G401.6 (cell line): Measurements from ENCODE around the gene COL18A1.

Source experiments
- FAIRE-seq: peaks from 2 replicates; lab custom pipeline; 2012; peaks lifted over from hg19 to GRCh38; lab: Jason Lieb, UNC

The COL18A1 gene

DNA sequence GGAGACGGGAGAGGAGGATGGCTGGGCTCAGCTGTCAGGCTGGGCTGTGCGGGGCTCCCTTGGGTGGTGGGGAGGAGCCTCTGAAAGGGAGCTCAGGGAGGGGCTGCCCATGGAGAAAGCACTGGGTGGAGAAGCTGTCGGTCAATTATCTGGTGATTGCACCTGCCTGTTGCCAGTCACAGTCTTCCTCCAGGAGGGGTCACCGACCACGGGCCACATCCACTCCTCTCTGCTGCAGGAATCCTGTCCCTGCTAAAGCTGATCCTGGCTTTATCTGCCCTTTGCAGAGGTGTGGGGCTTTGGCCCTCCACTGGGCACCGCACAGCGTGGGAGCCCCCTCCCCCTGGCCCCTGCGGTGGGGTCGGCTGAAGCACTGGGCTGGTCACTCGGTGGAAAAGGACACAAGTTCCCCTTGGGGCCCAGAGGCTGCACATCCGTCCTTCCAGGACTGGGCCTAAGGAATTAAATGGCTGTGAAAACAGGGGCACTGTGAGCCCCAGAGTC is 21.8 kb upstream of the COL18A1 start:
- no peak for FAIRE-seq

DNA sequence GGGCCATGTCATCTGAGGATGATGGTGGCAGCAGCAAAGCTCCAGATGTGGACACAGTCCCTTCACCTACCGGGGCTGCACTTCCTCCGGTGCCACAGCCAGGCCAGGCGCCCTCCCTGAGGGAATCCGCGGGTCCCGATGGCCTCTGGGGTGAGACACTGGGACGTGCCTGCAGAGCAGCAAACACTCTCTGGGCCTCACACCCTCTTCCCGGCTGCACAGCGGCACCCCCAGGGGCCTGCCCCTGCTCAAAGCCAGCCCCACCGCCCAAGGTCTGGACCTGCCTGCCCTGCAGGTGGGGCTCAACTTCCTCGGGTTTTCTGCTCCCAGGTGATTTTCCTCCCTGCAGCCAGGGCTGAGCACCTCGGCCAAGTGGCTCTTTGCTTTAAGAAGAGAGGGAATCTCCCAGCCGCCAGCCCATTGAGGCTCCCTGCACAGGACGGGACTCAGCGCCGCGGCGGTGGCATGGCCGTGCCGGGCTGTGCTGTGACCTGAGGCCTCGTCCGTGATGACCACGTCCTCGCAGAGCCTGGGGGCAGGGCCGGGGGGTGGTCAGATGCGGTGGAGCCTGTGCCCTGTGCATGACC is 21.3 kb upstream of the COL18A1 start:
- FAIRE-seq = no peak

DNA sequence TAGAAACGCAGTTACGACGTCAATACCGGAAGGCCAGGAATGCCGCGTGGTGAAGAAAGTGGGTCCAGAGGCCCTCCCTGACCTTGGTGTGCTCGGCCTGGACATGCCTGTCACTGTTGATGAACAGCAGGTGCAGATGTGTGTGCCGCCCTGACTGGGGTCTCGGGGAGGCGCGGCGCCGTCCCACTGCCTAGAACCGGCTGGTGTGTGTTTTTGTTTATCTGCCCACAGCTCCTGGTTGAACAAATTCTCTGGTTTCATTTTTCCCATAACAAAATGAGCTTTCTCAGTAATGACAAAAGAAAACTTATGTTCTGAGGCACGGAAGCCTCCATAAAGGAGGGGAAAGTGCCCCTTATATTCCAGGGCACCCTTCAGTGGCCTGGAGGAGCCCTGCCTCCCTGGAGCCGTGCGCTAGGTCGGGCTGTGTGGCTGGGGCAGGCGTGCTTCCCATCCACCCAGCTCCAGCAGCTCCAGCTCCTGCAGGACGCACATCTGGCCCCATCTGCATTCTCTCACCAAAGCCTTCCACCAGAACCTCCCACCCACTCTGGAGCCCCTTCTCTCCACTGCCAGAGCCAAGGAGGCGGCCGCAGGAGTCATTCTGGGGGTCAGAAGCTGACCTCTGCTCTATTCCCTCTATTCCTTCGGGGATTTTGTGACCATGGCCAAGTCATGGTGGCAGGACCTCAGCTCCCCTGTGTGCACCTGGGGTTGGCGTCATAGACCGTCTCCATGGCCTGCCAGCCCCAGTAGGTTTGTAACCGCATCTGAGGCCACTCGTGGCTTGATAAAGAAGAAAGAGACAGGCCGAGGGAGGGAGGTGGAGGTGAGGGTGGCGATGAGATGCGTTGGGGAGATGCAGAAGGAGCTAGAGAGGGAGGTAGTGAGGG is 20.1 kb upstream of the COL18A1 start:
- FAIRE-seq = no peak

DNA sequence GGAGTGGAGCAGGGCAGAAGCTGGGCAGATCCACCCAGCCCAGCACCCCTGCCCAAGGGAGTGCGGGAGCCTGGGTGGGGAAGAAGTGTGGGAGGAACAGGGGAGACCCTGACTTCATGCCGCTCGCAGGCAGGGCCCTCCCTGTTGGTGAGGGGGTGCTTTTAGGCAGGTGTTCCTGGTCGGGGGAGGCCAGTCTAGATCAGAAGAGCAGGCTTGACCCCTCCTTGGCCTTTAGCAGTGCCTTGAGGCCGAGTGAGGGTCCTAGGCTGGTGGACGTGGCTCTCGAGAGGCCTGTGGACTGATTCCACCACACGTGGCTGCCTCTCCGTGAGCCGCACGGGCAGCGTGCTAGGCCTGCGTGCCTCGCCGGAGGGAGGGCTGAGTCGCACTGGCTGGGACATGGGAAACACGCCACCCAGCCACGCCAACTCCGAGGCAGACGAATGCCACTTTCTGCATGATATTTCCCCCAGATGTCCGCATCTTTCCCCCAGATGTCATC is 19.4 kb upstream of the COL18A1 start:
- no peak for FAIRE-seq

DNA sequence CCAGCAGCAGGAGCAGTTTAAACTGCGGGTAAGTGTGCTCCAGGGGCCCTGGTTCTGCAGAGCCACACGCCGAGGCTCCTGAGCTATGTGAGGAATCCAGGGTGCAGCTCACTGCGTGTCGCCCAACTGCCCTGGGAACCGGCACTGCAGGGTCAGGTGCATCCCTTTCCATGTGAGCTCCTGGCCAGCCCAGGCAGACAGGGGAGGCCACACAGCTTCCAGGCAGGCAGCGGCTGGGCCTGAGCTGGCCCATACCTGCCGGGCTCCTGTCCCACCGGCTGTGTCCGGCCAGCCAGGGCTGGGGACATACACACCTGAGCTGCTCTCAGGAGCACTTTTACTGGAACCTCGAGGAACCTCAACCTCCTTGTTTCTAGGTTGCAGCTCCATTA is 18.6 kb upstream of the COL18A1 start:
- FAIRE-seq = no peak

DNA sequence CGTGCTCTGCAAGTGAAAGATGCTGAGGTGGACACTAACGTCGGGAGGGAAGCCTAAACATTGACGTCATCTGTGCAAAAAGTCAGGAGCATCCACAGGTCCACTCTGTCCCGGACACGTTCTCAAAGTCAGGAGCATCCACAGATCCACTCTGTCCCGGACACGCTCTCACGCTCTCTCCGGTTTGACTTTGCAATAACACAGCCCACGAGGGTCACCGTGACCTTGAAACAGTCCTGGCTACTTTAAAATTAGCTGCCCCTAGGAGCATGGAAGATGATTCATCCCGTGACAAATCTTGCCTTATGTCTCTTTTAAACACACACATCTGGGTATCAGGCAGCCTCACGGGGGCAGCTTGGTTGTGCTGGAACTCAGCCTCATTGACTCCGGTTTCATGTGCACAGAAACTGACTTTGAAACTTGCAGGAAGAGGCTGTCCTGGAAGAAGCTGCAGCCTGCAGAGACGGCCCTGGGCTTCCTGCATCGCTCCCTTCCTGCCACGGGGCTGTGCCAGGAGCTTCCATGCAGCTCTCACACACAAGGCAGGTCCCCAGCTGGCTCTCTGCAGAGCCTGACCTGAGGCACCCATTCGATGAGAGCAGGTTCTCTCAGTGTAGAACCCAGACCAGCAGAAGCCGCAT is 18.1 kb upstream of the COL18A1 start:
- no peak for FAIRE-seq

DNA sequence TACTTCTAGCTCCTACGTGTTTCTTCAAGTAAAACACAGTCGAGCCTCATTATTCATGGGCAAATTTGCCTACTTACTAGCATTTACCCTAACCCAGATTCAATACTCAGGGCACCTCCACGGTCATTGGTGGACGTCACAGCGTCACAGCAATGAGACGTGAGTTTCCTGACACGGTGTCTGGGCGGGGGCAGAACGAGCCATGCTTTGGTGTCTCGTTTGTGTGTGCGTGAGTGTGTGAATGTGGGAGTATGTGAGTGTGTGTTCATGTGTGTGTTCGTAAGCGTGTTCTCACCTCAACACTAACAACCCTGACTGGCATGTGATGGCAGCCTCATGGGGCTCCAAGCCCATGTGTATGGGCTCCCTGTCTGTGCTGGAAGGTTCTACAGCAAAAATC is 17.5 kb upstream of the COL18A1 start:
- FAIRE-seq = no peak

DNA sequence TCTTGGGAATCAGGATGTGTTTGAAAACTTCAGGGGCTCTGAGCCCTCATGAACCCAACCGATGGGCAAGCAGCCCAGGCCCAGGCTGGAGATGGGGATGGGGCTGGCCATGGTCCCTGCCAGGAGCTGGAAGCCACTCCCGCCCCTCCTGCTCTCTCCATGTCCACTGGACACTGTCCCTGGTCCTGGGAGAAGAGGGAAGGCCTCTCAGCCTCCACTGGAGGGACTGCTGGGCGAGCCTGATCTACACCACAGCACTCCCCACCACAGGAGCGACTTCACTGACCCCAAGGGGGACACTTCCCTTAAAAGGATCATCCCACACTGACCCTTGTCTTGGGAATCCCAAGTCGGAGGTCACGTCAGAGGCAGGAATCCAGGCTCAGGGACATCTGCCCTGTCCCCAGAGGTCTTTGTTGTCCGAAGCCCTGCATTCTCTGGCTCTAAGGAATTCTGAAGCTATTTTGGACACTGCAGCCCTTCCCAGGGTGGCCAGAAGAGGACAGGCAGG is 16.9 kb upstream of the COL18A1 start:
- no peak for FAIRE-seq

DNA sequence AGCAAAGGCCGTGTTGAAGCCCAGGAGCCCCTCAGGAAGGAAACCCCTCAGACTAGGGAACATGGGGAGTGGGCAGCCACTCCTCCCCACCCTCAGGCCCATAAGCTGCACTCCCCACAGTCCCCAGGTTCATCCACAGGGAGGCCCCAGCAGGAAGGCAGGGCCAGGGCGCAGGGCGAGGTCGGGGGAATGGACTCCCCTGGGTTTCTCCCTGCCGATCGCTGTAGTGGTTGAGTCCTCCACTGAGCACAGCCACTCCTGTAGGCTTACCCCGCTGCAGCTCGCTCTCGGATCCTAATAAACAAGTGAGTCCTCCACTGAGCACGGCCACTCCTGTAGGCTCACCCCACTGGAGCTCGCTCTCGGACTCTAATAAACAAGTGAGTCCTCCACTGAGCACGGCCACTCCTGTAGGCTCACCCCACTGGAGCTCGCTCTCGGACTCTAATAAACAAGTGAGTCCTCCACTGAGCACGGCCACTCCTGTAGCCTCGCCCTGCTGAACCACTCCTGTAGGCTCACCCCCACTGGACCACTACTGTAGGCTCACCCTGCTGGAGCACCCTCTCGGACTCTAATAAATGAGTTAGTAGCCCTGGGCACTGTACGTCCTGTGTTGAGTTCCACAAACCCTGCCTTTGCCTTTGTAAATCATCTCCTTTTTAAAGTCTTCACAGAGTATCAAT is 16.2 kb upstream of the COL18A1 start:
- no peak for FAIRE-seq

DNA sequence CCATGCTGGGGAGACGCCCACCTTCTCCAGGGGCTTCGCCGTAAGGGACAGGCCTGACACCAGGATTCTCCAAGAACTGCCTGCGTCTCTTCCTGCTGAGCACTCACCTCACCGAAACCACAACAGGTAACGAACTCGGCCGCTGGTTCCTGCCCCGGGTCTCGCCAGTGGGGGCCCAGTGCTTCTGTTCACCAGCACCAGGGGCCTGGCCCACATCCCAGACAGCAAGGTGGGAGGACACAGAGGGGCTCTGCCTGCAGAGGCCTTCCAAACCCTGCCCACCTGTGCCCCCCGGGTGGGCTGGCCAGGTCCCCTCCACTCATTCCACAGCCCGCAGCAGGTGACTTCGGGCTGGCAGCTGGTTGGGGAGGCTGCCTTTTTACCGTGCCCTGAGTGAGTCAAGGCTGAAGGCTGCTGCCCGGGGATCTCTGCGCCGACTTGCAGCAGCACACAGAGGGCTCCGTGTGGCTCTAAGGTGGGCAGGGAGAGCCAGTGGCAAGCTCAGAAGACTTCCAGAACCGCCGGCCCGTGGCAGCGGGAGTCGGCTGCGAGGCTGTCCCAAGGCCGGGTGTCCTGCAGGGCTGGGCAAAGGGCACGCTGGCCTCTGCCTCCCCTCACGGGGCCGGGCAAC is 14.7 kb upstream of the COL18A1 start:
- FAIRE-seq = no peak

DNA sequence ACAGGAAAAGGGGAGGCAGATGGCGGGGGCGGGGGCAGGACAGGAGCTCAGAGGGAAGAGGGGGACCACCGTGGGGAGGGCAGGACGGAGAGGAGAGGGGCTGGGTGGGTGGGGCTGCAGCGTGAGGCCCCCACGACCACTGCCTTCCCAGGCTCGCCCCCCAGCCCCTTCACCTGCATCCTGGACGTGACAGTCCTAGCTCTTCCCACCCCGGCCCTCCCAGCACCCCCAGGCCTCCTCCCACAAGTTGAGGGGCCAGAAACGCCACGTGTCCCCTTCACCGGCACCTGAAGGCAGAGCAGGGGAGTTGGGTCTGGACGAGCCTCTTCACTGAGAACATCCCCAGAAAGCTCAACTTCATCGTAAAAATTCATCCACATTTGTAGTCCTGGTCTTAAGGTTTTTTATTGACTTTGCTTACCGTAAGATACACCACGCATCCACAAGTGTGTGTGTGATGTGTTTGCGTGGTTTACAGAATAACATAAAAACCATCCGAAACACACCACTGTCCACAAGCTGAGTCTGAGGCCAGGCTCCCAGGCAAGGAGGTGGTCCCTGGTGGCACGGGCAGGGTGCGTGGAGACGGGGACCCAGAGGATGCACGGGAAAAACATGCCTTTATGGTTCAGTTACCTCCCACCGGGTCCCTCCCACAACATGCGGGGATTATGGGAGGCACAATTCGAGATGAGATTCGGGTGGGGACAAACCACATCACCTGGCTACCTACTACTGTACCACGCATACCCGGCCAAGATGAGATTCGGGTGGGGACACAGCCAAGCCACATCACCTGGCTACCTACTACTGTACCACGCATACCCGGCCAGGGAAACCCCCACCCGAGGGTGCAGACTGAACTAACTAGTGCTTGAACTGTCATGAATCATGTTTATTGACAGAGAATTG is 13.9 kb upstream of the COL18A1 start:
- no peak for FAIRE-seq

DNA sequence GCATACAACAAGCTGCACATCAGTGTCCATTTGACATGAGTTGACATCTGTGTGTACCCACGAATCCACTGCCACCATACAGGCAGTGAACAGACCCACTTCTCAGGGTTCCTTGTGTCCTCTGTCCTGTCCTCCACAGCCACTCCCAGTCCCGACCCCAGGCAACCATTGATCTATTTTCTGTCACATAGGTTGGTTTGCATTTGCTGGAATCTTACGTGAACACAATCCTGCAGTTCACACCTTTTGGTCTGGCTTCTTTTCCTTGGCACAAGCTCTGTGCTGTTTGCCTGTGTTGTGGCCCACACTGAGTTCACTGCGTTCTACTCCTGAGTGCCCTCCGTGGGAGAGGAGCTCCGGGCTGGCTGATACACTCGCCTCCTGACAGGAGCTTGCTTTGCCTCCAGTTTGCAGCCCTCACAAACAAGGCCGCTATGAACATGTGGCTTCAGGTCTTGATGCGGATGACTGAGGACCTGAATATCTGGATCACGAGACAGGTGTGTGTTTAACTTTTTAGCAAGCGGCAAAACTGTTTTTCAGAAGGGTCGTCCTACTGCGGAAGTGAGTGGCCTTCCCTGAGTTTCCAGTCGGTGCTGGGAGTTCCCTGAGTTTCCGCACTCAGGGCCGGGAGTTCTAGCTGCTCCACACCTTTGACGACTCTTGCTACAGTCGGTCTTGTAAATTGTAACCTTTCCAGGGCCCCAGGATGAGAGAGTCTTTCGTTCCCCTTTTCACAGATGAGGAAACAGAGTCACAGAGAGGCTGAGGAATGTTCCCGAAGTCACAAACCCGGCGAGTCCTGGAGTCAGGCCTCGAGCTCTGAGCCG is 13.0 kb upstream of the COL18A1 start:
- FAIRE-seq = no peak

DNA sequence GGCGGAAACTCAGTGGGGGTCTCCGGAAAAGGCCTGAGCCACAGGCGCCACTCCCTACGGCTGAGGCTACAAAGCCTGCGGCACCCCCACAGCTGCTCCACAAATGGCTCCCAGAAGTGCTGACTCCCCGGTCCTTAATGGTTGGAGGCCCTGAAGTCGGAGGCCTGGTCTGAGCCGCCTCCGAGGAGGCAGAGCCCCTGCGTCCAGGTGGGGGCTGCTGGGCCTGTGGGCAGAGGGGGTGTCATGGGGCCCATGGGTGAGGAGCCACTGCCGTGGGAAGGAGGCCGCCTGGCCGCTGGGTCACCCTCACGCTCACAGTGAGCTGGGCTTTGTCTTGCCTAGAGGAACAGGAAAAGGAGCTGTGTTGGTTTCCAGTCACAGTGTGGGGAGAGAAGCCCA is 12.4 kb upstream of the COL18A1 start:
- no peak for FAIRE-seq

DNA sequence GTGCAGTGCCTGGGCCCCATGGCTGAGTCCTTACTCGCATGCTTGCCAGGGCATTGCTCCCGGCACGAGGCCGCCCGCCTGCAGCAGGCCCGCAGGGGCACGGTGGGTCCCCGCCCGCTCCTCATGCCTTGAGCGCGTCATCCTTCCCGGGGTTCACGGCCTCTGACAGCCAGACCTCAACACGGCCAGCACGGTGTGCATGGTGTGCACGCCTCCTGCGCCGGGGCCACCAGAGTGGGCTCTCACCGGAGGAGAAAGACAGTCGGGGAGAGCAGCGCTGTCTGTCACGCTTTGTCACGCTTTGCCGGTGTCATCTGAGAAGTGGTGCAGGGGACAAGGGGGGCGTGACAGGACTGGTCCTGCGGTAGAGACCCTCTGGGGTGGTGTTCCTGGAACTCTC is 11.9 kb upstream of the COL18A1 start:
- FAIRE-seq = no peak

DNA sequence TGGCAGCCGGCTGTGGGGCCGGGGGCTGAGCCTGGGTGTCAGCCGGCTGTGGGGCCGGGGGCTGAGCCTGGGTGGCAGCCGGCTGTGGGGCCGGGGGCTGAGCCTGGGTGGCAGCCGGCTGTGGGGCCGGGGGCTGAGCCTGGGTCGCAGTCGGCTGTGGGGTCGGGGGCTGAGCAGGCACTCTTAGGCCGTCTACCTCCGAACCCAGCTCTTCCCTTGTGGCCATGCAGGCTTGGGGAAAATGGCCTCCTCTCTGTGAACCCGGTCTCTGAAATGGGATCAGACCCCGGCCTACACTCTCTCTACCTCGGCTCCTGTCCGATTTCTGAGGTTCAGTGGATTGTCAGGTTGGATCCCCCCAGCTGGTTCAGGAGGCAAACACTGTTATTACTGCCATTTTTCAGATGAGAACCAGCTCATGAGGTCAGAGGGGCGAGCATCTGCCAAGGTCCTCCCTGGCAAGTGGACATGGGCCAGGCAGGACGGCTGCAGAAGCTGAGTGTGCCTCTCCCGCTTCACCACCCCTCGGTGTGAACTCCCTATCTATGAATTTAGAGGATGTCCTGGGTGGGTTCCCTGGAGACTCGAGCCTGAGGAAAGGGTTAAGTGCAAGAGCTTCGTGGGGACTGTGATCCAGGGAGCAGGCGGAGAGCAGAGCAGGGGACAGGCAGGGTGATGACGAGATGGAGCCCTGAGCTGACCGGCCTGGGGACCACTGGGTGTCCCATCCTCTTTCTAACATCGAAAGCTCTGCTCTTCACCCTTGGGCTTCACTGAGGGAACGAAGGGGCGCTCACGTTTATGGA is 10.9 kb upstream of the COL18A1 start:
- FAIRE-seq = no peak

DNA sequence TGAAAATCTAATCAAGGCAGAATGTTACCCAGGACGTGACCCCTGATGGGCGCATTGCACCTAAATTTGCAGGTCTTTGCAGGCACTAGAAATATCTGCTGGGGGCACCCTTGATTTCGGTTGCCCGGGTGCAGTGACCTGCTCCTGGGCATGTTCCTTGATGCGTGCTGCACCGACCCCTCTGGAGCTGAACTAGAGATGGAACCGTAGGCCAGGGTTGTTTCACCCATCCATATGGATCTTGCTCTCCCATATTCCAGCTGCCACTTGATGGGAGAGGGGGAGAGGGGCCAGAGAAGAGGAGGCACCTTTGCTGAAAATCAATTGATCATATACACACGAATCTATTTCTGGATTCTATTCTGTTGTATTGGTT is 8.4 kb upstream of the COL18A1 start:
- no peak for FAIRE-seq

DNA sequence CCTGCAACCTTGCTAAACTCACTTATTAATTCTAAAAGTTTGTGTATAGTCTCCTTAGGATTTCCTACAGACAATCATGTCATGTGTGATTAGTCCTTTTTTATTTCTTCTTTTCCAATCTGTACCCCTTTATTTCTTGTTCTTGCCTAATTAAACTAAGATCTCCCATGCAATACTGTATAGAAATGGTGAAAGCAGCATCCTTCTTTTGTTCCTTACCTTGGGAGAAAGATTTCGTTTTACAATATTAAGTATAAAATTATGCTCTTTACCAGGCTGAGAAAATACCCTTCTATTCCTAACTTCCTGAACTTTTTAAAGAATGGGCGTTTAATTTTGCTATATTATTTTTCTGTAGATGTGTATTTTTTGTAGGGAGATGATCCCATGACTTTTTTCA is 7.6 kb upstream of the COL18A1 start:
- FAIRE-seq = no peak

DNA sequence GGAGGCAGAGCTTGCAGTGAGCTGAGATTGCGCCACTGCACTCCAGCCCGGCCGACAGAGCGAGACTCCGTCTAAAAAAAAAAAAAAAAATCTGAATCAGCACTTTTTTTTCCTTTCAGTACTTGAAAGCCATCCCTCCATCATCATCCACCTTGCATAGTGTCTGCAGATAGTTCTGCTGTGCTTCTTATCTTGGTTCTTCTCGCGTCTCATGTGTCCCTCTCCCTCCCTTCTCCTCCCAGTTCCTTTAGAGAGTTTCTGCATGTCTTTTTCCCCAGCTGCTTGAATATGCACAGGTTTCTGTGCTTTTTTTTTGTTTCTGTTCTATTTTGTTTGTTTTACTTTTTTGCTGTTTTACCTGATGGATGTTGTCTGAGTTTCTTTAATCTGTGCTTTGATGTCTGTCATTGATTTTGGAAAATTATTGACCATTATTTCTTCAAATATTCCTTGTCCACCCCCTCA is 3.9 kb upstream of the COL18A1 start:
- no peak for FAIRE-seq
